ENCODE measurements around the gene CEBPE. TPM values are rescaled to one million over a fixed set of nuclear protein-coding genes. Genes with fewer than 3 reads are reported as not detected.

The CEBPE gene
- total RNA-seq, 3 donors from 2014 or later: 0.32 TPM; not detected in 2

DNA sequence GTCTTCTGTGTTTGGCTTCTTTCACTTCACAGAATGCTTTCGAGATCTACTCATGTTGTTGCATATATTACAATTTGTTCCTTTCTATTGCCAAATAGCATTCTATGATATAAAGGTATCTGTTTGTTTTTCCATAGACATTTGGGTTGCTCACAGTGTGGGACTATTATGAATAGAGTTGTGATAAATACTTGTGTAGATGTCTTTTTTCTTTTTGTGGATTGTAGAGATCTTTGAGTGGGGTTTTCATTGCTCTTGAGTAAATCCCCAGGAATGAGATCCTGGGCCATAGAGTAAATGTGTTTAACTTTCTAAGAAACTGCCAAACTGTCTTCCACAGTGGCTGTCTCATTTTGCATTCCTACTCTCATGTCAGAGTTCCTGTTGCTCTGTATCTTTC is 24.9 kb upstream of the CEBPE start:
- Histone ChIP-seq H3K36me3 (no peaks in the 10 kb centered on the region), H3K4me3 (no peak overlapping the region), H3K27ac (no peak overlapping the region), H3K4me1 (peaks cover 3 to 17% of the 10 kb centered on the region in 2 donors), H3K27me3 (no peaks in the 10 kb centered on the region), H3K9me3 (no peaks in the 10 kb centered on the region)
- no peak for DNase-seq (ENCODE audit: low spot score in 2 of 2)
- intact Hi-C loops (cut with DNase I; ENCODE audit: low total_unique reads): no loop called here
- TF ChIP-seq, protein P1, sequence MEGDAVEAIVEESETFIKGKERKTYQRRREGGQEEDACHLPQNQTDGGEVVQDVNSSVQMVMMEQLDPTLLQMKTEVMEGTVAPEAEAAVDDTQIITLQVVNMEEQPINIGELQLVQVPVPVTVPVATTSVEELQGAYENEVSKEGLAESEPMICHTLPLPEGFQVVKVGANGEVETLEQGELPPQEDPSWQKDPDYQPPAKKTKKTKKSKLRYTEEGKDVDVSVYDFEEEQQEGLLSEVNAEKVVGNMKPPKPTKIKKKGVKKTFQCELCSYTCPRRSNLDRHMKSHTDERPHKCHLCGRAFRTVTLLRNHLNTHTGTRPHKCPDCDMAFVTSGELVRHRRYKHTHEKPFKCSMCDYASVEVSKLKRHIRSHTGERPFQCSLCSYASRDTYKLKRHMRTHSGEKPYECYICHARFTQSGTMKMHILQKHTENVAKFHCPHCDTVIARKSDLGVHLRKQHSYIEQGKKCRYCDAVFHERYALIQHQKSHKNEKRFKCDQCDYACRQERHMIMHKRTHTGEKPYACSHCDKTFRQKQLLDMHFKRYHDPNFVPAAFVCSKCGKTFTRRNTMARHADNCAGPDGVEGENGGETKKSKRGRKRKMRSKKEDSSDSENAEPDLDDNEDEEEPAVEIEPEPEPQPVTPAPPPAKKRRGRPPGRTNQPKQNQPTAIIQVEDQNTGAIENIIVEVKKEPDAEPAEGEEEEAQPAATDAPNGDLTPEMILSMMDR (IDR thresholded peaks at IDR 0.05): no peak
- TF ChIP-seq POLR2AphosphoS5 (IDR thresholded peaks at IDR 0.05) (no peak), POLR2A (IDR thresholded peaks at IDR 0.05) (no peak)

GRCh38 chr14:23142826-23143225 is 23.8 kb upstream of the CEBPE start:
- H3K27me3 ChIP-seq: no peaks in the 10 kb centered on the region
- no peaks in the 10 kb centered on the region for H3K36me3 ChIP-seq
- H3K27ac ChIP-seq: peak overlapping the region; percentile 80 to 82
- intact Hi-C loops (cut with DNase I; ENCODE audit: low total_unique reads): no loop called here
- no peak for DNase-seq (ENCODE audit: low spot score in 2 of 2)
- no peak for TF ChIP-seq POLR2AphosphoS5 (IDR thresholded peaks at IDR 0.05)
- TF ChIP-seq POLR2A (IDR thresholded peaks at IDR 0.05): no peak
- TF ChIP-seq, protein P1 (IDR thresholded peaks at IDR 0.05): no peak
- no peaks in the 10 kb centered on the region for H3K9me3 ChIP-seq
- H3K4me1 ChIP-seq: peaks cover 3 to 19% of the 10 kb centered on the region in 2 donors
- no peak overlapping the region for H3K4me3 ChIP-seq

DNA sequence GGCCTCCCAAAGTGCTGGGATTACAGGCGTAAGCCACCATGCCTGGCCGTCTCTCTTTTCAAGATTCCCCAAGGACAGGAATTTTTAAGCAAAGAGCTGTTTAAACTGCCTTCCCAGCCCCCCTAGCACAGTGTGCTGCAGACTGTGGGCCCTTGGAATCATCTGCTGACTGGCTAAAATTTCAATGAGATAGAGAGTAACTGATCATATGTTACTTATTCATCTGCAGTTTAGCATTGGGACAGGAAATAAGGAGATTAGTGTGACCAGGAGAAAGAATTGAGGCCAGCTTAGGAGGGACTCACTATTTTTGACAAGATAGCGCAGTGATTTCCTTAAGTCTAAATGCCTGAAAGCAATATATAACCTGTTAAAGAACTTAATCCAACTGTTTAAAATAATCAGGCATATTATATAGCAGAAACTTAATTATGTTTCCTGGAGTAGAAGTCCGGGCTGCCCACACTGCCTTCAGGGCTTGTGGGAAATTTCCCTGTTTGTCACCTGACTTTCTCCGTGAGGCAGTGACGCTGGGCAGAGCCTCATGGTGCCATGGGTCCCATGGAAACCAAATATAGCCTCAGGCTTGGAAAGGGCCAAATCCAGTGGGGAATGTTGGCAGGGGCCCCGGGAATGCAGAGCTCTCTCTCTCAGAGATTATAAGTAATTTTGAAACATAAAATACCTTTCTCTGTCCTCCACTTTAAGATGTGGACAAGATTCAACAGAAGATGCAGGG is 22.8 kb upstream of the CEBPE start:
- no peaks in the 10 kb centered on the region for H3K27me3 ChIP-seq
- H3K4me3 ChIP-seq: no peak overlapping the region
- no peaks in the 10 kb centered on the region for H3K36me3 ChIP-seq
- peaks cover 5 to 28% of the 10 kb centered on the region in 2 donors for H3K4me1 ChIP-seq
- TF ChIP-seq POLR2AphosphoS5 (IDR thresholded peaks at IDR 0.05) (peak in 1 of 3 donors; percentile 61), POLR2A (IDR thresholded peaks at IDR 0.05) (no peak)
- DNase-seq (ENCODE audit: low spot score in 2 of 2): peak; percentile 91 to 93
- H3K9me3 ChIP-seq: no peaks in the 10 kb centered on the region
- intact Hi-C loops (cut with DNase I; ENCODE audit: low total_unique reads): no loop called here
- H3K27ac ChIP-seq: peak overlapping the region; percentile 80 to 82

DNA sequence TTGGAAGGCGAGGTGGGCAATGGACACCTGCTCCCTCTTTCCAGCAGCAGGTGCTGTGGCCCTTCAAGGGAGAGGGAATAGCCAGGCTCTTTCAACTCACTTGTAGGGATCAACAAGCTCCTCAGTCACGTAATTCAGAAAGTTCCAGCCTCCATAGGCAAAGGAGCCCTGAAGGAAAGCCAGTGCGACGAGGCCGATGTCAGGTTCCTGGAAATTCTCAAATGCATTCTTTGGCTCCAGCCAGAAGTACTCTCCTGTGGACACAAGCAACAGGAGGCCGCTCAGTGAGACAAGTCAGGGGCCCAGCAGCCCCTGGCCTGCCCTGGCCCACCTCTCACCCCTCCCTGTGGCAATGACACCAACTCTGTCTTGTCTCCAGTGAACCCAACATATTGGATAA is 21.3 kb upstream of the CEBPE start:
- intact Hi-C loops (cut with DNase I; ENCODE audit: low total_unique reads): no loop called here
- Histone ChIP-seq H3K4me1 (peaks cover 5 to 21% of the 10 kb centered on the region in 2 donors), H3K9me3 (no peaks in the 10 kb centered on the region), H3K36me3 (no peaks in the 10 kb centered on the region), H3K4me3 (no peak overlapping the region), H3K27me3 (no peaks in the 10 kb centered on the region), H3K27ac (no peak overlapping the region)
- no peak for DNase-seq (ENCODE audit: low spot score in 2 of 2)
- TF ChIP-seq POLR2A (IDR thresholded peaks at IDR 0.05) (no peak), POLR2AphosphoS5 (IDR thresholded peaks at IDR 0.05) (no peak)
- TF ChIP-seq, protein P1 (IDR thresholded peaks at IDR 0.05): no peak

- Histone ChIP-seq H3K36me3 (no peaks in the 10 kb centered on the region), H3K4me1 (peaks cover 5 to 21% of the 10 kb centered on the region in 2 donors), H3K9me3 (no peaks in the 10 kb centered on the region), H3K4me3 (no peak overlapping the region), H3K27me3 (no peaks in the 10 kb centered on the region), H3K27ac (no peak overlapping the region)
- no peak for TF ChIP-seq POLR2AphosphoS5 (IDR thresholded peaks at IDR 0.05)
- TF ChIP-seq, protein P1 (IDR thresholded peaks at IDR 0.05): no peak
- TF ChIP-seq POLR2A (IDR thresholded peaks at IDR 0.05): no peak
- intact Hi-C loops (cut with DNase I; ENCODE audit: low total_unique reads): no loop called here
- no peak for DNase-seq (ENCODE audit: low spot score in 2 of 2)
These were observed 20.8 kb upstream of the CEBPE start for GRCh38 chr14:23139874-23140273.

Measured in breast epithelium (tissue), 4 donors.